ENCODE results near the gene SIRPB1.
A peak's percentile ranks its signal among the peaks of the same experiment; 100 is the strongest.

The SIRPB1 gene

GRCh38 chr20:1637226-1637625 lies 17.4 kb upstream of the SIRPB1 start:
- Histone ChIP-seq H3K4me2 (ENCODE audit: insufficient read depth, low read length) (no peak overlapping the region), H3K36me3 (ENCODE audit: insufficient read depth, low read length) (no peaks in the 10 kb centered on the region), H3K4me3 (ENCODE audit: low read depth in 1 of 2, low read length in 2 of 2) (no peak overlapping the region), H3K9me3 (ENCODE audit: insufficient read depth, low read length, severe bottlenecking) (no peaks in the 10 kb centered on the region), H3K27me3 (ENCODE audit: insufficient read depth, low read length, poor library complexity) (no peaks in the 10 kb centered on the region), H3K27ac (ENCODE audit: low read length) (no peak overlapping the region), H4K20me1 (ENCODE audit: insufficient read depth, low read length) (no peaks in the 10 kb centered on the region), H3K4me1 (ENCODE audit: insufficient read depth, low read length) (no peaks in the 10 kb centered on the region), H3K9ac (ENCODE audit: low read depth, low read length) (no peak overlapping the region), H2AFZ (ENCODE audit: low read depth, low read length) (no peak overlapping the region), H3K79me2 (ENCODE audit: insufficient read depth, low read length) (no peaks in the 10 kb centered on the region)
- ATAC-seq (ENCODE audit: insufficient read depth, low read depth) = no peak
- DNase-seq = no peak
- TF ChIP-seq CTCF (IDR thresholded peaks at IDR 0.05; ENCODE audit: borderline replicate concordance, extremely low read depth, low read length, poor library complexity, severe bottlenecking) (no peak), EZH2 (IDR thresholded peaks at IDR 0.05; ENCODE audit: borderline replicate concordance, low read depth, low read length, severe bottlenecking) (no peak)

- ATAC-seq (ENCODE audit: insufficient read depth, low read depth) = no peak
- TF ChIP-seq EZH2 (IDR thresholded peaks at IDR 0.05; ENCODE audit: borderline replicate concordance, low read depth, low read length, severe bottlenecking) (no peak), CTCF (IDR thresholded peaks at IDR 0.05; ENCODE audit: borderline replicate concordance, extremely low read depth, low read length, poor library complexity, severe bottlenecking) (peak; percentile 8)
- DNase-seq = no peak
These were observed 16.8 kb upstream of the SIRPB1 start for GRCh38 chr20:1636621-1637020.

GRCh38 chr20:1635291-1635979 lies 15.6 kb upstream of the SIRPB1 start:
- no peak for ATAC-seq (ENCODE audit: insufficient read depth, low read depth)
- no peak for DNase-seq
- H3K9ac ChIP-seq (ENCODE audit: low read depth, low read length) = no peak overlapping the region
- no peaks in the 10 kb centered on the region for H3K4me1 ChIP-seq (ENCODE audit: insufficient read depth, low read length)
- H3K4me2 ChIP-seq (ENCODE audit: insufficient read depth, low read length) = no peak overlapping the region
- no peaks in the 10 kb centered on the region for H3K79me2 ChIP-seq (ENCODE audit: insufficient read depth, low read length)
- TF ChIP-seq CTCF (IDR thresholded peaks at IDR 0.05; ENCODE audit: borderline replicate concordance, extremely low read depth, low read length, poor library complexity, severe bottlenecking) = no peak
- no peak overlapping the region for H3K4me3 ChIP-seq (ENCODE audit: low read depth in 1 of 2, low read length in 2 of 2)
- no peaks in the 10 kb centered on the region for H3K36me3 ChIP-seq (ENCODE audit: insufficient read depth, low read length)
- H4K20me1 ChIP-seq (ENCODE audit: insufficient read depth, low read length) = no peaks in the 10 kb centered on the region
- H3K9me3 ChIP-seq (ENCODE audit: insufficient read depth, low read length, severe bottlenecking) = no peaks in the 10 kb centered on the region
- no peak overlapping the region for H3K27ac ChIP-seq (ENCODE audit: low read length)
- H3K27me3 ChIP-seq (ENCODE audit: insufficient read depth, low read length, poor library complexity) = no peaks in the 10 kb centered on the region
- no peak overlapping the region for H2AFZ ChIP-seq (ENCODE audit: low read depth, low read length)

More at GRCh38 chr20:1636621-1637020, 16.8 kb upstream of the SIRPB1 start:
- H3K4me2 ChIP-seq (ENCODE audit: insufficient read depth, low read length) = no peak overlapping the region
- H3K9me3 ChIP-seq (ENCODE audit: insufficient read depth, low read length, severe bottlenecking) = no peaks in the 10 kb centered on the region
- H3K9ac ChIP-seq (ENCODE audit: low read depth, low read length) = no peak overlapping the region
- no peaks in the 10 kb centered on the region for H3K36me3 ChIP-seq (ENCODE audit: insufficient read depth, low read length)
- H3K4me1 ChIP-seq (ENCODE audit: insufficient read depth, low read length) = no peaks in the 10 kb centered on the region
- H3K27me3 ChIP-seq (ENCODE audit: insufficient read depth, low read length, poor library complexity) = no peaks in the 10 kb centered on the region
- no peak overlapping the region for H3K27ac ChIP-seq (ENCODE audit: low read length)
- no peaks in the 10 kb centered on the region for H4K20me1 ChIP-seq (ENCODE audit: insufficient read depth, low read length)
- H3K4me3 ChIP-seq (ENCODE audit: low read depth in 1 of 2, low read length in 2 of 2) = no peak overlapping the region
- no peak overlapping the region for H2AFZ ChIP-seq (ENCODE audit: low read depth, low read length)
- H3K79me2 ChIP-seq (ENCODE audit: insufficient read depth, low read length) = no peaks in the 10 kb centered on the region

All from DND-41 (cell line).